Measurements from ENCODE around the gene PTF1A.

Gene PTF1A

GRCh38 chr10:23189024-23189423 lies 3.1 kb upstream of the PTF1A start:
- no peak for DNase-seq

DNA sequence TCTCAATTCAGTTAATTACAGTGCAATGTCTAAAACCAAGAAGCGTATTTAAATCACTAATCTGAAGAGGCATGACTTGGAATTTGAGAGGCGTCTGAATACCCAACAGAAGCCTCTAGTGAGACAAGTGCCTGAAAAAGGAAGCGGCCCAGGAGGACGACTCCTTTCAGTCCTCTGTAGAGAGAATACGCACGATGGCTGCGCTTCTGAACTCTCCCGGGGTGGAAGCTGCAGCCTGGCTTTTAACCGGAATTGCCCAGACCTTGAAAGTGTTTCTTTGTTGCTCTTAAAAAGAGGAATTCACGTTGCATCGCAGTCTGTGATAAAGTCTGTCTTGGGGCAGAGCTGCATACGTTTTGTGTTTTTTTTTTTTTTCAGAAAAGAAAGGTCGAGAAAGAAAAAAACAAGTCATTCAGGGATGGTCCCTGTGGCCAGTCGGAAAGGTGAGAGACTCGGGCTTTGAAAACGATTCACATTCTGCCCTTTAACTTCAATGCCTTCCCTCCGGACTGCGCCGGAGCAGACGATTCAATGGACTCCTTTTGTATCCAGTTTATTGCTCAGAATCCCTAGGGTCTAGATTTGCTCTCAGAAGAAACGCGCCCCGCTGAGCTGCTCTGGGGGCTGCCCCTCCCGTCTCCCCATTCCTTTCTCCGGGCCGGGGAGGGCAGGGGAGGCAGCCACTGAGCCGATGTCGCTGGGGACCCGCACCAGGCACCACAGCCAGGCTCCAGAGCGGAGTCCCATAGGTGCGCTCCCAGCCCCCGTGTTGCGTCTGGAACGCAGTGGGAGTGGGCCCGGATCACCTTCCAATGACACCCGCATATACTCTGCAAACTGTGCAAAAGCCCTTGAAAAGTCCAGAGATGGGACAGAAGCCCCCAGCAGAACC lies 994 bp upstream of the PTF1A start:
- no peak for DNase-seq

DNA sequence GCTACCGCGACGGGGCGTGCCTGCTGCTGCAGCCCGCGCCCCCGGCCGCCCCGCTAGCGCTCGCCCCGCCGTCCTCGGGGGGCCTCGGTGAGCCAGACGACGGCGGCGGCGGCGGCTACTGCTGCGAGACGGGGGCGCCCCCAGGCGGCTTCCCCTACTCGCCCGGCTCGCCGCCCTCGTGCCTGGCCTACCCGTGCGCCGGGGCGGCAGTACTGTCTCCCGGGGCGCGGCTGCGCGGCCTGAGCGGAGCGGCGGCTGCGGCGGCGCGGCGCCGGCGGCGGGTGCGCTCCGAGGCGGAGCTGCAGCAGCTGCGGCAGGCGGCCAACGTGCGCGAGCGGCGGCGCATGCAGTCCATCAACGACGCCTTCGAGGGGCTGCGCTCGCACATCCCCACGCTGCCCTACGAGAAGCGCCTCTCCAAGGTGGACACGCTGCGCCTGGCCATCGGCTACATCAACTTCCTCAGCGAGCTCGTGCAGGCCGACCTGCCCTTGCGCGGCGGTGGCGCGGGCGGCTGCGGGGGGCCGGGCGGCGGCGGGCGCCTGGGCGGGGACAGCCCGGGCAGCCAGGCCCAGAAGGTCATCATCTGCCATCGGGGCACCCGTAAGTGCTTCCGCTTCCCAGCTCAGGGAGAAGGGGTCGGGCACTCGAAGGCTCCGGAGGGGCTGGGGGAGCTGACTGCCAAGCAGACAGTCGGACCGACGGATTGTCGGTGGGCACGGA lies 761 bp downstream of the PTF1A start:
- DNase-seq, result no peak

DNA sequence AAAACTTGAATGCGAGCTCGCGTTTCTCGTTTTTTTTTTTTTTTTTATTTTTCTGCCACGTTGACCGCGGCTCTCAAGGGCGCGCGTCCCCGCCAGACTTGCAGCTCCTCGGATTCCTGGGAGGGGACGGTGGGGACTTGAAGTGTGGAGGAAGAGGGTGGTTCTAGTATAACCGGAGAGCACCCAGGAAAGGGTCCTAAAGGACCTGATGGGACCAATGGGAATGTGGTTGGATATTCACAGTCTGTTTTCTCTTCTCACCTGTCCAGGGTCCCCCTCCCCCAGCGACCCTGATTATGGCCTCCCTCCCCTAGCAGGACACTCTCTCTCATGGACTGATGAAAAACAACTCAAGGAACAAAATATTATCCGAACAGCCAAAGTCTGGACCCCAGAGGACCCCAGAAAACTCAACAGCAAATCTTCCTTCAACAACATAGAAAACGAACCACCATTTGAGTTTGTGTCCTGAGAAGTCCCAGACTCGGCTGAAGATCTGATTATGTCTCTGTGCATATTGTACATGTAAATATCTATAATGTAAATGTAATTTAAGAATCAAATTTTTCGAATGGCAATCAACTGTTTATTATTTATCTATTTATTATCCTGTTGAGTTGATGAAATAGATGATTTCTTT lies 1.4 kb downstream of the PTF1A start:
- no peak for DNase-seq

GRCh38 chr10:23194471-23194965 lies 2.4 kb downstream of the PTF1A start:
- DNase-seq, result no peak

- DNase-seq, result no peak
Observed at GRCh38 chr10:23194966-23195845, 3.1 kb downstream of the PTF1A start.

DNA sequence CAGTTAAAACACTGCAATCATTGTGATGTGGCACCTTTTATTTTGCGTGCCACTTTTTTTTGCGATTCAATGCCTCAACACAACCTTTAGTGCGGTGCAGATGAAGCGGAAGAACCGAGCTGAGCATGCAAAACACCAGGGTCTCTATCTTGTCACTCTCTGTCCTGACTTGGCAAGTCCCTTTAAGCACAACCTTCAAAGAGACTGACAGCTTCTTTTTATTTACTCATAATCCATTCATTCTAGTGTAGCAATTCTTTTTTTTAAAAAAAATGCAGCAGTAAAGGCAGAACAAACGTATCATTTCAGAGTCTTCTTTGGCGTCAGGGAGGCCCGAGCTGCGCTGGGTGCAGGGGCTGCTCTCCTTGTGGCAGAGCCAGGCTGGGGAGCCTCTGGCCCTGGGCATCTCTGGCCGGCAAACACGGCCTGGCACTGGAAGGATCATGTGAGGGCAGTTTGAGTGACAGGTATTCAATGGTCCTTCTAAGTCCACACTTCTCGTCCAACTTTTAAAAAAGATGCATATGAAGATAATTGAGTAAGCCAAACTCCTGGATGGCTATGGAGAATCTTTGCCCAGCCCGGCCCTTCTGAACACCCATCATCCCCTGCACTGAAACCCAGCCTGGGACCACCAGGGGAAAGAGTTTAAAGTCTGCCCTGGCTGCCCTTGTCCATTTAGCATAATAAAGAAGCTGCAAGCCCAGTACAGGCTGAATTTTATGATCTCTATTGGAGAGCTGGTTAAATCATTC lies 3.9 kb downstream of the PTF1A start:
- DNase-seq, result no peak

- no peak for DNase-seq
Observed at GRCh38 chr10:23196915-23197314, 4.8 kb downstream of the PTF1A start.

GRCh38 chr10:23197416-23197861 lies 5.3 kb downstream of the PTF1A start:
- no peak for DNase-seq

GRCh38 chr10:23198610-23198939 lies 6.5 kb downstream of the PTF1A start:
- DNase-seq, result no peak

DNA sequence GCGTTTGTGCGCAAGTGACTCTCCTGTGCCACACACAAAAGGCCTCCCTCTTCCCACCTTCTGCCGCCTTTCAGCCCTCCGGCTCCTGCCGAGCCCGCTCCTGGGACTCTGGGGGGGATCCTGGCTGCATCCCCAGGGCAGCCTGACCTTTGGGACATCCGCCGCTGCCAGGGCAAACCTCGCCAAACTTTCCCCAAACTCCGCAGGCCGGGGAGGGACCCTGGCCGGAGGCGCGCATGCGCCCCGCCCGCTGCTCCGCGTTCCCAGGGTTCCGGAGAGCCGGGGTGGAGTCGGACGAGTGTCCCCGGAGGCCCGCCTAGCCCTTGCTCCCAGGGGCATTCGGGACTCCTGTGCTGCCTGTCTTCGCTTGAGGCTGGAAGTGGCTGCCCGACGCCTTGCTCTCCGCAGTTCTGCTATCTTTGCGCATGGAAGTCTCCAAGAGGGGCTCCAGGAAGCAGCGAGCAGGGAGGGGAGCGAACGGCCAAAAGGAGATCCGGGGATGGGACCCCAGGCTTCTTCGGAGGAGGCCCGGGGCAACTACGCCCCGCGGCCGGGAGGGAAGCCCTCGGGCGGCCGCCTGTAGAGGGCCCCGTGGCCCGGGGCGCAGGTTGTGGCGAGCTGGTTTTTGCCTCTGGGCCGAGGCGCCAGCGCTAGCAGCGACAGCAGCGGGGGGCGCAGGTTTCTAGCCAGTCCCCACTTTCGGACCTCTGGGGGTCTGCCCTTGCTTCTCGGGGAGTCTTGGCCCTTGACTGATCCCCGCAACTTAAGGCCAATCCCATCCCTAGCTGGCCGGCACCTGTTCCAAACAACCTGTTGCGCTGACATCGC lies 7.0 kb downstream of the PTF1A start:
- no peak for DNase-seq

DNA sequence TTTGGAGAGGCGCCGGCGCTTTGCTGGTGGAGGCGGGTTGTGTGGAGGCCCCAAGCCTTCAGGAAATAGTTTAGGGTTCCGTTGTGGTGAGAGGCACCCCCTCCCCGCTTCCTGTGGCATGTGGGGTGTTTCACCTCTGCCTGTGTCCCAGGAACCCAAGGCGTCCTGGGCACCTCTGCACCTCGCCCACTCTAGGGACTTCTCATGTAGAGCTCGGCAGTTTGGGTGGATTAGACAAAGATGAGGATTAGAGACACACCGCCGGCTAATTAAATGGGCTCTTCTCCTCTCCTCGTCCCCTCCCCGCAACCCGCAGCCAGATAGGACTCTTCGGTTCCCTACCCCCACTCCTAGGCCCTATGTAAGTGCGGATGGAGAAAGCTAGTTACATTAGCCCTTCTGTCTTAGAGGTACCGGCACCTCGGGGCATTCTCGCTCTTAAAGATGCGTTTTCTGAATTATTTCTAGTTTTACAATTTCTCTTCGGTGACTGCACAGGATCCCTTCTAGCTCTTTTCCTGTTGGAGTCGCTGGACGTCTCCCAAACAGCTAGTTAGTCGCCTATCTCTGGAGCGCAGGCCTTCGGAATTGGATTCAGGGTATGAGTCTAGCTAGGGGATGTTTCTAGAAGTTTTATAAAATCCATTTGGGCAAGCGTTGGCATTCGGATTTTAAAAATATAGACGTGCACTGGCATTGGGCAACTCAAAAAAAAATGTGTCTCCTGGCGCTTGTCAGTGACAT lies 7.8 kb downstream of the PTF1A start:
- DNase-seq, result peak; percentile 12

DNA sequence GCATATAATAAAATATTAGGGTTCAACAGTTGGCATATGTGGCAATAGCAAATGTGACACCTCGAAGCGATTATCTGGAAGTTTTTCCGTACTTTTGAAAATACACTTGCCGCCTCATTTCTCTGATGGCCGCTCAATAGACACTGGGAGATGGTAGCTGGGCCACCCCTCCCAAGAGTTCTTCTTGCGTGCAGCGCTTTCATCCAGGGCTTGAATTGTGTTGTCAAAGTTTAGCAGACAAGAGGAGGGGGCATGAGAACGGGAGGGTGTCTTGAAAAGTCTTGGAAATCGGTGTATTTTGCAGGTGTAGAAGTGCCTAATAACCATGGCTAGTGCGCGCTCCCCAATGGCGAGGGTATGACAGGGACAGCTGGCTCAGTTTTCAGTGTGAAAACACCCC lies 8.5 kb downstream of the PTF1A start:
- no peak for DNase-seq

- DNase-seq, result no peak
Observed at GRCh38 chr10:23200997-23201652, 9.0 kb downstream of the PTF1A start.

GRCh38 chr10:23201837-23202236 lies 9.7 kb downstream of the PTF1A start:
- no peak for DNase-seq

- no peak for DNase-seq
Observed at GRCh38 chr10:23202779-23203178, 10.7 kb downstream of the PTF1A start.

DNA sequence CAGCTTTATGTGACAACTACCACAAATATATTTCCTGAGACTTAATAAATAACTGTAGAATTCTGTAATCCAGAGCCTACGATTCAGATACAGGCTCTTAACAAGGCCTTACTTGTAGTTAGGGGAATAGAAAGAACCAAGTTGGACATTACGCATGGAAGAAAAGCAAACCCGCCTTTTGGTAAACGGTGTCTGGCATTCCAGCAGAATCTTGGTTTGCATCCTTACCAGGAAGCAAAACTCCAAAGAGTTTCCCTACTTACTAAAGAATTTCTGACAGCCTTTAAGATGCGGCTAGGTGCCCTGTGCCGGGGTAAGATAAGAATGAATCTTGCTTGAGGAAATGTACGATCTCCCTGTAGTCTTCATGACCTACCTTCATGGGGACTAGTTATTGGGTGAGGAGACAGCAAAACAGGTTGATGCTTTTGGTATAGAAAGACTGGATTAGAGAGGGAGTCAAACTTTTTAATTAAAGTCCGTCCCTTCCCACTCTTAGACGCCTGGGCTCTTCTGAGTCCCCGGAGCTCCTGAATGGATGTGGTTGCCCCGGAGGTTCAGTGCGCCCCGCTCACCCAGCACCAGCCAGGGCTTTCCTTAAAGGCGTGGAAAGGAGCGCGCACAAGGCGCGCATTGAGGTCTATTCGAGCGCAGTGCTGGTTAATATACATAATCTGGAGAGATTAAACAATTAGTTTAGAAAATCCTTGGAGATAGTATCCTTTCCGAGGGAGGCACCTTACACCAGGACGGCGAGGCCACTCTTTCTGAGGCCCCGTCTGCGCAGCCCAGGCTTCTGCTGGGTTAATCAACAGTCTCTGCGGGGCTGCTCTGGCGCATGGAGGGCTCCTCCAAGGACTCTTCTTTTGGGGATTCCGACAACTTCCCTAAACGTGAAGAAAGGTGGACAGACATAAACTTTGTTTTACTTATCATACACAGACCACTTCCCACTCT lies 11.5 kb downstream of the PTF1A start:
- DNase-seq, result no peak

GRCh38 chr10:23204773-23205172 lies 12.7 kb downstream of the PTF1A start:
- DNase-seq, result no peak

Measured in activated CD4-positive, alpha-beta T cell treated with anti-CD3 and anti-CD28 coated beads, Interleukin-10, Interleukin-2, amounts not matched to agents 100 ng/mL and 50 ng/mL, durations not matched to agents 16 hours and 8 hours (primary cell).